NT2/D1 (cell line): ENCODE measurements around the gene TBL1X.

Source experiments
- SUZ12 ChIP-seq: IDR thresholded peaks from 2 replicates; pipeline ENCODE4 v1.6.1; 2011; ENCODE audit not compliant: insufficient read length, insufficient read depth; ENCODE audit errors: extremely low read depth
- YY1 ChIP-seq: IDR thresholded peaks from 2 replicates; pipeline ENCODE4 v1.6.1; 2011; ENCODE audit not compliant: insufficient read length, insufficient read depth

- no peak for TF ChIP-seq YY1
- TF ChIP-seq SUZ12 = no peak
Measured at GRCh38 chrX:9670136-9670814, 205.4 kb downstream of the TBL1X start.
